ENCODE data around the gene LRIG2. TPM values are rescaled to one million over a fixed set of nuclear protein-coding genes. Genes with fewer than 3 reads are reported as not detected.

The LRIG2 gene
- total and polyA plus RNA-seq, 2 of the 13 experiments (the other 11 are each of a cell fraction or from before 2014, with no cell fraction given): 8.1 to 12.2 TPM

- TF ChIP-seq ZNF407 (CRISPR knock-in tag; IDR thresholded peaks at IDR 0.05; ENCODE audit: not compliant biosample characterization) (no peak), NFE2 (CRISPR knock-in tag; IDR thresholded peaks at IDR 0.05) (no peak), GTF3A (CRISPR knock-in tag; conservative IDR thresholded peaks at IDR 0.05) (no peak), ZNF670 (CRISPR knock-in tag; IDR thresholded peaks at IDR 0.05; ENCODE audit: borderline replicate concordance) (no peak), KLF13 (CRISPR knock-in tag; IDR thresholded peaks at IDR 0.05) (no peak), DNMT3B (CRISPR knock-in tag; conservative IDR thresholded peaks at IDR 0.05) (no peak), ZNF3 (CRISPR knock-in tag; IDR thresholded peaks at IDR 0.05) (no peak), ZNF331 (CRISPR knock-in tag; IDR thresholded peaks at IDR 0.05) (no peak), ZNF281 (CRISPR knock-in tag; IDR thresholded peaks at IDR 0.05; ENCODE audit: borderline replicate concordance) (no peak), SAFB2 (CRISPR knock-in tag; IDR thresholded peaks at IDR 0.05; ENCODE audit: borderline replicate concordance, low read depth) (no peak), SRSF9 (IDR thresholded peaks at IDR 0.05; ENCODE audit: borderline replicate concordance, insufficient read depth, low read depth, low read length, poor library complexity, severe bottlenecking) (no peak), HMGXB4 (CRISPR knock-in tag; IDR thresholded peaks at IDR 0.05; ENCODE audit: borderline replicate concordance in 1 of 2, low read depth in 1 of 2) (no peak), ZBTB8A (CRISPR knock-in tag; IDR thresholded peaks at IDR 0.05; ENCODE audit: borderline replicate concordance, low read depth) (no peak), ZNF317 (CRISPR knock-in tag; IDR thresholded peaks at IDR 0.05) (no peak), ZNF773 (CRISPR knock-in tag; IDR thresholded peaks at IDR 0.05; ENCODE audit: borderline replicate concordance) (no peak), ELF4 (CRISPR knock-in tag; IDR thresholded peaks at IDR 0.05; ENCODE audit: borderline replicate concordance) (no peak)
These were observed 13.9 kb upstream of the LRIG2 start (continued) for GRCh38 chr1:113058941-113059706.

Data from HepG2 (cell line).